ENCODE measurements around the gene DLG2. TPM values are rescaled to one million over a fixed set of nuclear protein-coding genes. Genes with fewer than 3 reads are reported as not detected.

Gene DLG2
- total RNA-seq, 2 experiments from 2014 or later: 2.0 to 2.1 TPM

- ChIA-PET CTCF (no interaction called here), POLR2A (interaction anchor here (0.6 kb wide), 1 partner anchor 256 kb away, joined by 3 read pairs; no protein-coding TSS in a partner anchor)
- H3K4me3 Mint-ChIP-seq: no peak overlapping the region
- H3K27me3 Mint-ChIP-seq: no peaks in the 10 kb centered on the region
- Histone ChIP-seq H3K36me3 (ENCODE audit: insufficient read depth, low read length) (no peaks in the 10 kb centered on the region), H3K4me1 (ENCODE audit: insufficient read depth, low read length) (no peaks in the 10 kb centered on the region), H3K27me3 (ENCODE audit: control insufficient read depth in 1 of 2, insufficient read depth in 2 of 2, low read length in 2 of 2) (no peaks in the 10 kb centered on the region), H3K9me3 (ENCODE audit: control insufficient read depth in 1 of 2, insufficient read depth in 1 of 2, low read length in 2 of 2) (no peaks in the 10 kb centered on the region), H3K27ac (ENCODE audit: low read depth in 1 of 2, low read length in 2 of 2) (no peak overlapping the region), H3K4me3 (ENCODE audit: low read length) (no peak overlapping the region)
- H3K4me1 Mint-ChIP-seq (ENCODE audit: low read depth): no peaks in the 10 kb centered on the region
- H3K36me3 Mint-ChIP-seq (ENCODE audit: low read depth): no peaks in the 10 kb centered on the region
- DNase-seq (no peak), ATAC-seq (ENCODE audit: poor library complexity) (no peak)
- H3K27ac Mint-ChIP-seq: no peak overlapping the region
- TF ChIP-seq CTCF (IDR thresholded peaks at IDR 0.05): no peak
- H3K9me3 Mint-ChIP-seq: no peaks in the 10 kb centered on the region
- intact Hi-C loops (cut with DNase I, micrococcal nuclease): loop anchor here in 1 of 2 experiments (5.0 to 10.0 kb wide), 4 partner anchors 260 to 858 kb away; partner anchors contain the start of gene CCDC83
Observed at GRCh38 chr11:85596886-85597285, 30.3 kb downstream of the DLG2 start.

- peak; percentile 60 for ATAC-seq (ENCODE audit: poor library complexity)
- intact Hi-C loops (cut with DNase I, micrococcal nuclease): loop anchor here (1.0 to 10.0 kb wide), 10 partner anchors 262 to 1323 kb away; partner anchors contain the start of gene CCDC83 (in 1 of the 2)
- Histone ChIP-seq H3K36me3 (ENCODE audit: insufficient read depth, low read length) (no peaks in the 10 kb centered on the region), H3K4me3 (ENCODE audit: low read length) (no peak overlapping the region), H3K27me3 (ENCODE audit: control insufficient read depth in 1 of 2, insufficient read depth in 2 of 2, low read length in 2 of 2) (no peaks in the 10 kb centered on the region), H3K27ac (ENCODE audit: low read depth in 1 of 2, low read length in 2 of 2) (no peak overlapping the region), H3K4me1 (ENCODE audit: insufficient read depth, low read length) (no peaks in the 10 kb centered on the region), H3K9me3 (ENCODE audit: control insufficient read depth in 1 of 2, insufficient read depth in 1 of 2, low read length in 2 of 2) (no peaks in the 10 kb centered on the region)
- no peaks in the 10 kb centered on the region for H3K27me3 Mint-ChIP-seq
- H3K4me3 Mint-ChIP-seq: no peak overlapping the region
- no peaks in the 10 kb centered on the region for H3K9me3 Mint-ChIP-seq
- ChIA-PET CTCF (no interaction called here), POLR2A (no interaction called here)
- H3K4me1 Mint-ChIP-seq (ENCODE audit: low read depth): no peaks in the 10 kb centered on the region
- H3K27ac Mint-ChIP-seq: no peak overlapping the region
- peak; percentile 86 for TF ChIP-seq CTCF (IDR thresholded peaks at IDR 0.05)
- peak in 3 of 14 experiments; percentile 64 to 73 (median 72) for DNase-seq
- no peaks in the 10 kb centered on the region for H3K36me3 Mint-ChIP-seq (ENCODE audit: low read depth)
Observed at GRCh38 chr11:85595285-85595884, 31.8 kb downstream of the DLG2 start.

DNA sequence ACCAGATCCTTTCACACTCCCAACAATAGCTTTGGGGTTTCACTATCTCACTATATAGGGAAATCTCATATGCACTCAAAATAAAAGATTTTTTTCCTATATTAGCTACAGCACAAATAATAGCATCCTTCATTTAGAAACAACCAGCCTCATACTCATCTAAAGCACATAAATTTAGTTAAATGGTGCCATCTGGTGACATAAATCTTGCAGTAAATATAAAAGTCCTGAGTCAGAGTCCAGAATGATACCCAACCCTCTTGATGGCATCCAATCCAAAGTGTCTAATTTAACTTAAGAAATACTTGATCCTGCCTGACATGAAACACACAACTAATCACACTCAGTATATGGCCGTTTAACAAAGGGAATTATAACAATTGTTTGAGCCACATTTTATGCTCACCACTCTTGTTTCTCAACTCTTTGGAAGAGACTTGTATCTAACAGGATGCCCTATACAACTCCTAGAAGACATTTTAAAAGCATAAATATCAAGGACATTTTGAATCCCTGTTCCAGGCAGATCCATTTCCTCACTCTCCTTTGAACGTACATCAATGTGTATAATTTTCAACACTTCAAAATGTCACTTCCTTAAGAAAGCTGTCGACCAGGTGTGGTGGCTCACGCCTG is 36.2 kb downstream of the DLG2 start:
- TF ChIP-seq CTCF (IDR thresholded peaks at IDR 0.05): no peak
- POLR2A ChIA-PET: no interaction called here
- DNase-seq (no peak), ATAC-seq (ENCODE audit: poor library complexity) (no peak)
- no peak overlapping the region for H3K4me3 ChIP-seq (ENCODE audit: low read length)
- no peak overlapping the region for H3K27ac Mint-ChIP-seq
- H3K4me3 Mint-ChIP-seq: no peak overlapping the region
- no peaks in the 10 kb centered on the region for H3K27me3 ChIP-seq (ENCODE audit: control insufficient read depth in 1 of 2, insufficient read depth in 2 of 2, low read length in 2 of 2)
- no peaks in the 10 kb centered on the region for H3K4me1 Mint-ChIP-seq (ENCODE audit: low read depth)
- CTCF ChIA-PET: no interaction called here
- peaks cover 0 to 4% of the 10 kb centered on the region in 2 experiments for H3K9me3 ChIP-seq (ENCODE audit: control insufficient read depth in 1 of 2, insufficient read depth in 1 of 2, low read length in 2 of 2)
- H3K36me3 ChIP-seq (ENCODE audit: insufficient read depth, low read length): no peaks in the 10 kb centered on the region
- H3K4me1 ChIP-seq (ENCODE audit: insufficient read depth, low read length): no peaks in the 10 kb centered on the region
- H3K27me3 Mint-ChIP-seq: peaks cover 12% of the 10 kb centered on the region
- H3K36me3 Mint-ChIP-seq (ENCODE audit: low read depth): no peaks in the 10 kb centered on the region
- H3K9me3 Mint-ChIP-seq: peaks cover 5% of the 10 kb centered on the region
- intact Hi-C loops (cut with DNase I, micrococcal nuclease): loop anchor here in 1 of 2 experiments (10.0 kb wide), 3 partner anchors 374 to 864 kb away; no protein-coding TSS in a partner anchor
- no peak overlapping the region for H3K27ac ChIP-seq (ENCODE audit: low read depth in 1 of 2, low read length in 2 of 2)
